Endothelial cell of umbilical vein (primary cell): ENCODE data around the gene AKAP5. TPM values are rescaled to one million over a fixed set of nuclear protein-coding genes. Genes with fewer than 3 reads are reported as not detected.

Source experiments
- BruUV-seq: library from RNA; stranded (reverse); fragments of 400-500 nt; replicated peaks from 2 replicates; lab custom pipeline; 2021; lab: Mats Ljungman, UMichigan
- CTCF ChIA-PET: fragments of 300-600, 350-600 bp; sonication (Branson Sonifier 250); formaldehyde crosslinking; loops from one replicate; lab custom pipeline; 2021; ENCODE audit warnings: antibody characterized with exemption, inconsistent platforms; lab: Charles Lee
- POLR2A ChIA-PET: fragments of 300-600, 350-600 bp; sonication (Branson Sonifier 250); formaldehyde crosslinking; loops from one replicate; lab custom pipeline; 2021; ENCODE audit warnings: antibody characterized with exemption, inconsistent platforms; lab: Charles Lee
- DNase-seq: peaks from one replicate; pipeline ENCODE4 v3.0.0-alpha.2; 2011; ENCODE audit warnings: low read depth, low spot score
- FAIRE-seq: peaks from 2 replicates; lab custom pipeline; 2011; peaks lifted over from hg19 to GRCh38; lab: Jason Lieb, UNC
- H2AFZ ChIP-seq: 2 replicates; pipeline ENCODE4 v1.6.0; 2012; ENCODE audit warnings: low read depth, low read length, control low read depth, inconsistent platforms
- H3K27ac ChIP-seq: 2 replicates; pipeline ENCODE4 v1.5.1; 2011; ENCODE audit warnings: low read depth, mild to moderate bottlenecking, control low read depth, low read length, moderate library complexity; ENCODE audit not compliant: insufficient read depth
- H3K27me3 ChIP-seq, 2 experiments: 2 replicates each; pipeline versions ENCODE4 v1.6.0 to v1.6.1; 2011; ENCODE audit warnings: low read length in 2 of 2, mixed read lengths in 1 of 2; ENCODE audit not compliant: control insufficient read depth in 2 of 2, insufficient read depth in 2 of 2
- H3K36me3 ChIP-seq, 2 experiments: 2 replicates in 1 of 2; 3 replicates in 1 of 2; pipeline ENCODE4 v1.5.1; 2011; ENCODE audit warnings: low read length in 2 of 2, mild to moderate bottlenecking in 1 of 2, moderate library complexity in 1 of 2; ENCODE audit not compliant: control insufficient read depth in 2 of 2, insufficient read depth in 2 of 2; ENCODE audit errors: extremely low read depth in 1 of 2
- H3K4me1 ChIP-seq: 3 replicates; pipeline ENCODE4 v1.5.1; 2011; ENCODE audit warnings: mild to moderate bottlenecking, low read length; ENCODE audit not compliant: control insufficient read depth, insufficient read depth; ENCODE audit errors: extremely low read depth
- H3K4me2 ChIP-seq: 2 replicates; pipeline ENCODE4 v1.6.1; 2011; ENCODE audit warnings: low read length, control low read depth, mixed read lengths; ENCODE audit not compliant: insufficient read depth
- H3K4me3 ChIP-seq, 3 experiments: fragments of 200-600 bp in 1 of 3; sonication (generic), shearing (Covaris generic) in 1 of 3; replicated peaks in 1 of 3; 2 replicates each; pipeline ENCODE4 v1.5.1; 2011 to 2016; ENCODE audit warnings: control low read depth in 3 of 3, low read length in 3 of 3, mild to moderate bottlenecking in 2 of 3, inconsistent platforms in 1 of 3, low read depth in 1 of 3, moderate library complexity in 1 of 3; ENCODE audit not compliant: insufficient read depth in 1 of 3
- H3K79me2 ChIP-seq: 2 replicates; pipeline ENCODE4 v1.6.0; 2012; ENCODE audit warnings: low read length, inconsistent platforms; ENCODE audit not compliant: control insufficient read depth, insufficient read depth
- H3K9ac ChIP-seq: replicated peaks from 2 replicates; pipeline ENCODE3; 2011; ENCODE audit warnings: low read length, control low read depth; ENCODE audit not compliant: insufficient read depth; ENCODE audit errors: extremely low read depth
- H3K9me1 ChIP-seq: replicated peaks from 3 replicates; pipeline ENCODE4 v1.6.0; 2011; ENCODE audit warnings: mild to moderate bottlenecking, low read length; ENCODE audit not compliant: control insufficient read depth, insufficient read depth; ENCODE audit errors: extremely low read depth
- H3K9me3 ChIP-seq: replicated peaks from 2 replicates; pipeline ENCODE4 v1.5.1; 2012; ENCODE audit warnings: low read length, inconsistent platforms; ENCODE audit not compliant: control insufficient read depth, insufficient read depth
- H4K20me1 ChIP-seq: replicated peaks from 2 replicates; pipeline ENCODE3; 2011; ENCODE audit warnings: mild to moderate bottlenecking, low read length; ENCODE audit not compliant: control insufficient read depth, insufficient read depth; ENCODE audit errors: extremely low read depth
- EZH2 ChIP-seq: IDR thresholded peaks from 2 replicates; pipeline ENCODE4 v1.6.1; 2012; ENCODE audit warnings: borderline replicate concordance, low read depth, mild to moderate bottlenecking, moderate library complexity, low read length, inconsistent platforms; ENCODE audit not compliant: severe bottlenecking
- POLR2A ChIP-seq: IDR thresholded peaks from 2 replicates; pipeline ENCODE4 v1.6.1; 2012; ENCODE audit warnings: low read depth, mild to moderate bottlenecking, control low read depth, low read length
- POLR2AphosphoS5 ChIP-seq: IDR thresholded peaks from 2 replicates; pipeline ENCODE4 v1.6.1; 2012; ENCODE audit warnings: low read depth, mild to moderate bottlenecking, control low read depth, low read length, moderate library complexity; ENCODE audit not compliant: insufficient read depth
- dilution Hi-C: fragments of 300-500 bp; cut with MboI; formaldehyde crosslinking; loops from one replicate; pipeline ENCODE4 v1.15.0; 2019; ENCODE audit warnings: low sequenced_read_pairs; ENCODE audit not compliant: extremely low pct_ligation_motif_present
- intact Hi-C: fragments of 100-400 bp; cut with micrococcal nuclease; formaldehyde crosslinking; loops from one replicate; pipeline ENCODE4 v1.10.0; 2022
- polyA plus RNA-seq, 4 experiments: library from polyadenylated mRNA; depleted of rRNA in 3 of 4; stranded (reverse) in 3 of 4; unstranded in 1 of 4; fragments of >200 nt; gene quantifications; 2 replicates each; pipeline versions ENCODE4 v1.2.1 to v1.2.3, GENCODE V29; 2011 to 2012; ENCODE audit warnings: missing spikeins in 1 of 4
- total RNA-seq: library from RNA; stranded (reverse); gene quantifications from 2 replicates; pipeline ENCODE4 v1.2.3, GENCODE V29; 2021

The AKAP5 gene
- total and polyA plus RNA-seq, 2 donors (not counting 3 experiments of a cell fraction or from before 2014, with no cell fraction given) = 0.10 to 0.75 TPM

DNA sequence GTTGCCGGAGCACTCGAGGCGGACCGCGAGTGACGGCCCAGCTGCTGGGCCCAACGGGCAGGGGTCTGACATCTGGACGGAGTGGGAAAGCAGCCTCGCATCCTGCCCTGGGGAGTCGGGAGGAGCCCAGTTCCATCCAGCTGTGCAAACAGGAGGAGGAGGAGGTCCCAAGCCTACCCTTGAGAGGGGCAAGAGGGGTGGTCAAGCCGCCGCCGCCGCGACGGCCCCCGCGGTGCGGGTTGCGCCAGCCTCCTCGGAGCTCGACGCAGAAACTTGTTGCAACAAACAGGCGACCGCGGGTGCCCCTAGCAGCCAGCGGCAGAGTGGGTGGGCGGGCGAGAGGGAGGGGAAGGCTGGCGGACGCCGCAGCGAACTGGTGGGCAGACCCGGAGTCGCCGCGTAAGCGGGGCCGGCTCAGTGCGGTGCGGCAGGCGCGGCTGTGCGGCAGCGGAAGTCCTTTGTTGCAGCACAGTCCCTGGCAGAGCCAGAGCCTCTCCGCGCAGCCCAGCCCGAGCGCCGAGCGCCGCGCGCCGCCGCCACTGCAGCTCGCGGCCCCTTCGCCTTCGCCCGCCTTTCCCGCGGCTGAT lies 39.1 kb downstream of the AKAP5 start, which contains the start of gene ZBTB1:
ZBTB1 (plus strand) TSS at position 461 of the 587 bp plus-strand sequence. CDS start 16,735 bp downstream, outside the sequence.
- intact Hi-C loops (loop anchor here (2.0 to 10.0 kb wide), 3 partner anchors 62 to 860 kb away; partner anchors contain the start of gene WDR89), dilution Hi-C loops (no loop called here)
- H4K20me1 ChIP-seq = peaks cover 9% of the 10 kb centered on the region
- H3K4me2 ChIP-seq = peak within 1 kb of the TSS; percentile 97
- BruUV-seq = no TSS peak
- peak within 1 kb of the TSS; percentile 91 for H3K9ac ChIP-seq
- peaks cover 52% of the 10 kb centered on the region for H3K79me2 ChIP-seq
- peak within 1 kb of the TSS; percentile 95 for H3K27ac ChIP-seq
- H3K4me3 ChIP-seq = peak within 1 kb of the TSS; percentile 71 to 97 (median 93)
- H3K9me1 ChIP-seq = no peaks in the 10 kb centered on the region
- peak; percentile 88 for TF ChIP-seq POLR2AphosphoS5
- TF ChIP-seq EZH2 = no peak
- TF ChIP-seq POLR2A = peak; percentile 80
- H2AFZ ChIP-seq = peak within 1 kb of the TSS; percentile 41
- POLR2A ChIA-PET = interaction anchor here (0.6 to 1.8 kb wide), 4 partner anchors 11 to 651 kb away, joined by 3 to 11 read pairs (median 6); partner anchors contain the start of gene HSPA2
- H3K27me3 ChIP-seq = no peaks in the 10 kb centered on the region
- DNase-seq (peak; percentile 91), FAIRE-seq (peak; percentile 78)
- CTCF ChIA-PET = interaction anchor here (1.0 to 1.2 kb wide), 3 partner anchors 17 to 160 kb away, joined by 3 to 4 read pairs (median 3); no protein-coding TSS in a partner anchor
- H3K36me3 ChIP-seq = no peaks in the 10 kb centered on the region
- H3K4me1 ChIP-seq = peaks cover 38% of the 10 kb centered on the region
- H3K9me3 ChIP-seq = no peaks in the 10 kb centered on the region

DNA sequence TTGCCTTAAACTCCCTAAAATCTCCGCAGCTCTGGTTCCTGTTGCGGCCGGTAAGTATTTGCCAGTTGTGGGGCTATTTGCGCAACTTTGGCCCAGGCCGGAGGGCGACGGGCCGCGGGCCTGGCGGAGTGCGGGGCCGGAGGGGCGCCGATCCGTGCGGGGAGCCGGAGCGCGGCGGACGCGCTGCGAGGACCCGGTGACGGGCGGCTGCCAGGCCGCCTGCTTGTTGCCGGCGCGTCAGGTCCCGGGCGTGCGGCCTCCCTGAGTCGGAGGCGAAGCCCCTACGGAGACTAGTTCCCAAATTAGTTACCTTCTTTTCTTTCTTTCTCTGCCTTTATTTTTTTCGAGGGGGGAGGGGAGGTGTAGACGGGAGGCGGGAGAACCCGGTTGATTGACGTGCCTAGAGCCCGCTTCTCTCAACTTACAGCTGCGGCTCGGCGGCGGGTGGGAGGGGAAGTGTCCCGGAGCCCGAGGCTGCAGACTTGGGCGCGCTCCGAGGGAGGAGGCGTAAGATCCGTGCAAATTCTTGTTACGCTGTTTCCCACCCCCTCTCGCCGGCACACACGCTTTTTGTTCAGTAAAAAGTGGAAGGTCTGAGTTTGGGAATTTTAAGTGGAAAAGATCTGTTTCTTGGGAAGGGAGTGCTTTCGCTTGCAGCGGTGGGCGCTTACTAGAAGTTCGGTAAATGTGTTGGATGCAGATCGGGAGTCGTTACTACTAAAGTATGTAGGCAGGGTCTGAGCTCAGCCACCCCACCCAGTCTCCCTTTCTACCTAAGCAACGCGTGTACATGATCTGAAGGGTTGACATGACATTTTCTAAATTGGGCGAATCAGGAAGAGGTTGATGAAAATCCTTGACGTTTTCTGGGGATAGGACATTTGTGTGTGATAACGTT lies 39.8 kb downstream of the AKAP5 start:
- peak overlapping the region; percentile 95 for H3K27ac ChIP-seq
- H3K79me2 ChIP-seq = peaks cover 55% of the 10 kb centered on the region
- peak overlapping the region; percentile 26 for H2AFZ ChIP-seq
- H3K36me3 ChIP-seq = no peaks in the 10 kb centered on the region
- no peaks in the 10 kb centered on the region for H3K27me3 ChIP-seq
- intact Hi-C loops (loop anchor here (1.0 to 10.0 kb wide), 4 partner anchors 62 to 860 kb away; partner anchors contain the start of gene WDR89), dilution Hi-C loops (no loop called here)
- FAIRE-seq (peak; percentile 88), DNase-seq (peak; percentile 83)
- peak overlapping the region; percentile 91 for H3K9ac ChIP-seq
- peak overlapping the region; percentile 97 for H3K4me2 ChIP-seq
- CTCF ChIA-PET = interaction anchor here (1.0 to 1.2 kb wide), 3 partner anchors 17 to 161 kb away, joined by 3 to 4 read pairs (median 3); no protein-coding TSS in a partner anchor
- H3K4me3 ChIP-seq = peak overlapping the region; percentile 71 to 97 (median 93)
- no peaks in the 10 kb centered on the region for H3K9me1 ChIP-seq
- POLR2A ChIA-PET = interaction anchor here (1.8 kb wide), 1 partner anchor 35 kb away, joined by 11 read pairs; the partner anchor contains the start of gene HSPA2
- H3K4me1 ChIP-seq = peaks cover 38% of the 10 kb centered on the region
- peak; percentile 29 for TF ChIP-seq POLR2A
- no peak for TF ChIP-seq POLR2AphosphoS5
- H3K9me3 ChIP-seq = no peaks in the 10 kb centered on the region
- peaks cover 9% of the 10 kb centered on the region for H4K20me1 ChIP-seq
- BruUV-seq = TSS peak; percentile 27
